ENCODE results near the gene HMGCS1.
"Not testable (repeated sequence)": the region's sequence is repeated elsewhere in the genome, so short reads cannot be mapped to it uniquely, and the experiment has no call there.

HMGCS1 gene

DNA sequence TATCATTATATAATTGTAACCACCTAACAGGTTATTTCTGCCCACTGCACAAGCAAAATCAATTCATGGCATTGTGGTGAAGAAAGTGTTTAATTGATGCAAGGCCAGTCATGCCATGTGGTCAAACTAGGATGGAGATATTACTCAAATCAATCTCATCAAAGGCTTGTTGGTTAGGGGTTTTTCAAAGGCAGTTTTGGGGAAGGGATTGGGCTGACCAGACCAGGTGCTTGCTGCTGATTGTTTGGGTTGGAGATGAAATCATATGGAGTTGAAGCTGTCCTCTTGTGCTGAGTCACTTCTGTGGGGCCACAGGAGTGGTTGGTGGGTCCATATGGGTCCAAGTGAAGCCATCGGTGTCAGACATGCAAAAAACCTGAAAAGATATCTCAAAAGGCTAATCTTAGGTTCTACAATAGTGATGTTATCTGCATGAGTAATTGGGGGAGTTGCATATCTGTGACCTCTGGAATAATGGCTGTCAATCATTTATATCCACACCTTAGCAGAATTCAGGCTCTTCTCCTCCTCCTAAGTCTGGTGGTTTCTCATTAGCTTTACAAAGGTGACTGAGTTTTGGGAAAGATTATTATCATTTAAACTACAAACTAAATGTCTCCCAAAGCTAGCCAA, 44.9 kb downstream of the HMGCS1 start:
- H3K4me3 ChIP-seq (replicated peaks; ENCODE audit: low read depth, low read length), result no peak overlapping the region
- no peak for DNase-seq (ENCODE audit: low read depth)
- TF ChIP-seq, protein P1, sequence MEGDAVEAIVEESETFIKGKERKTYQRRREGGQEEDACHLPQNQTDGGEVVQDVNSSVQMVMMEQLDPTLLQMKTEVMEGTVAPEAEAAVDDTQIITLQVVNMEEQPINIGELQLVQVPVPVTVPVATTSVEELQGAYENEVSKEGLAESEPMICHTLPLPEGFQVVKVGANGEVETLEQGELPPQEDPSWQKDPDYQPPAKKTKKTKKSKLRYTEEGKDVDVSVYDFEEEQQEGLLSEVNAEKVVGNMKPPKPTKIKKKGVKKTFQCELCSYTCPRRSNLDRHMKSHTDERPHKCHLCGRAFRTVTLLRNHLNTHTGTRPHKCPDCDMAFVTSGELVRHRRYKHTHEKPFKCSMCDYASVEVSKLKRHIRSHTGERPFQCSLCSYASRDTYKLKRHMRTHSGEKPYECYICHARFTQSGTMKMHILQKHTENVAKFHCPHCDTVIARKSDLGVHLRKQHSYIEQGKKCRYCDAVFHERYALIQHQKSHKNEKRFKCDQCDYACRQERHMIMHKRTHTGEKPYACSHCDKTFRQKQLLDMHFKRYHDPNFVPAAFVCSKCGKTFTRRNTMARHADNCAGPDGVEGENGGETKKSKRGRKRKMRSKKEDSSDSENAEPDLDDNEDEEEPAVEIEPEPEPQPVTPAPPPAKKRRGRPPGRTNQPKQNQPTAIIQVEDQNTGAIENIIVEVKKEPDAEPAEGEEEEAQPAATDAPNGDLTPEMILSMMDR (IDR thresholded peaks at IDR 0.05; ENCODE audit: low read length, missing control alignments), result no peak

- not testable (repeated sequence) for DNase-seq (ENCODE audit: low read depth); H3K4me3 ChIP-seq (replicated peaks; ENCODE audit: low read depth, low read length)
These were observed 50.9 kb downstream of the HMGCS1 start for GRCh38 chr5:43262269-43262668.

- TF ChIP-seq, protein P1 (IDR thresholded peaks at IDR 0.05; ENCODE audit: low read length, missing control alignments), result no peak
- no peak for DNase-seq (ENCODE audit: low read depth)
- H3K4me3 ChIP-seq (replicated peaks; ENCODE audit: low read depth, low read length), result no peak overlapping the region
These were observed 55.1 kb downstream of the HMGCS1 start for GRCh38 chr5:43258116-43258515.

DNA sequence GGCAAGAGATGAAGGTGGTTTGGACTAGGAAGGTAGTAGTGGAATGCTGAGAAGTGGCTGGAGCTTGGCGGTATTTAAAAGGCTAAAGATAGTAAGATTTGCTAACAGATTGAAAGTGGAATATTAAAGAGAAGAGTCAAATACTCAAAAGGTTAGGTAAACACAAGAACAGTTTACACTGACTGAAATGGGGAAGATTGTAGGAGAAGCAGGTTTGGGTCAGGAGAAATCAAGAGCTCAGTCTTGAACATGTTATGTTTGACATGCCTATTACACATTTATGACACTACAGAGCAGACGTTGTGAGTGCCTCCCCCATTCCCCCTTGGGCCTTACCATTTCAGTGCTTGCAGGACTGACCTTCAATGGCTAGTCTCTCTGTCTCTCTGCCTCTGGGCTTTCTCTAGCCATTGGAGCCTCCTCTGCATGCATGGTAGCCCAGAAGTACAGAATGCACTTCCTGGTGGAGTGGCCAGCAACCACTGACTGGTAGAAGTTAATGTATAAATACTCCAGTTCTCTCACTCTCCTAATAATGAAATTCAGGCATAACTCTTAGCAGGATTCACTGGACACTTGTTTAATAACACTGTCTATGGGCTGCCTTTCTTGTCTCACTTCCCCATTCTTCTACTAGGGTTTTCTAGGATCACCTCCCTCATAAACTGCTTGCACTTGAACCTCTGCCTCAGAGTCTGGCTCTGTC, 56.8 kb downstream of the HMGCS1 start:
- no peak for DNase-seq (ENCODE audit: low read depth)
- TF ChIP-seq, protein P1 (IDR thresholded peaks at IDR 0.05; ENCODE audit: low read length, missing control alignments), result no peak
- H3K4me3 ChIP-seq (replicated peaks; ENCODE audit: low read depth, low read length), result no peak overlapping the region

GRCh38 chr5:43255704-43256103, 57.5 kb downstream of the HMGCS1 start:
- DNase-seq (ENCODE audit: low read depth), result no peak
- TF ChIP-seq, protein P1 (IDR thresholded peaks at IDR 0.05; ENCODE audit: low read length, missing control alignments), result no peak
- H3K4me3 ChIP-seq (replicated peaks; ENCODE audit: low read depth, low read length), result no peak overlapping the region

DNA sequence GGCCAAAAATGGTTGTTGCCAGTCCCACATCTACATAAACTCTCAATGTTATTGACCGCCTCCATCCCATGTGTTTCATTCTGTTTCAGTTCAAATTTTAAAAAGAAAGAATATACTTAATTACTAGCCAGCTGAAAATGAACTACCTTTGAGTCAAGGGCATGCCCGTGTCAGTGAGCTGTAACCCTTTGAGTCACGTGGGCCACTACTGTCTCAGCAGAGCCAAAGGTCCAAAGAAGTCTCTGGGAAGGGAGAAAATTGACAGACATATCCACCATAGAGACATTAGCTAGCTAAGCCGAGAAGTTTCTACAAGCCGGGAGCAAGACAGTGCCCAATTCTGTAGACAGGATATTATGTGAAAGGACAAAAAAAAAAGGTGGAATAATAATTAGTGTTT, 61.5 kb downstream of the HMGCS1 start:
- no peak overlapping the region for H3K4me3 ChIP-seq (replicated peaks; ENCODE audit: low read depth, low read length)
- TF ChIP-seq, protein P1 (IDR thresholded peaks at IDR 0.05; ENCODE audit: low read length, missing control alignments), result no peak
- no peak for DNase-seq (ENCODE audit: low read depth)

DNA sequence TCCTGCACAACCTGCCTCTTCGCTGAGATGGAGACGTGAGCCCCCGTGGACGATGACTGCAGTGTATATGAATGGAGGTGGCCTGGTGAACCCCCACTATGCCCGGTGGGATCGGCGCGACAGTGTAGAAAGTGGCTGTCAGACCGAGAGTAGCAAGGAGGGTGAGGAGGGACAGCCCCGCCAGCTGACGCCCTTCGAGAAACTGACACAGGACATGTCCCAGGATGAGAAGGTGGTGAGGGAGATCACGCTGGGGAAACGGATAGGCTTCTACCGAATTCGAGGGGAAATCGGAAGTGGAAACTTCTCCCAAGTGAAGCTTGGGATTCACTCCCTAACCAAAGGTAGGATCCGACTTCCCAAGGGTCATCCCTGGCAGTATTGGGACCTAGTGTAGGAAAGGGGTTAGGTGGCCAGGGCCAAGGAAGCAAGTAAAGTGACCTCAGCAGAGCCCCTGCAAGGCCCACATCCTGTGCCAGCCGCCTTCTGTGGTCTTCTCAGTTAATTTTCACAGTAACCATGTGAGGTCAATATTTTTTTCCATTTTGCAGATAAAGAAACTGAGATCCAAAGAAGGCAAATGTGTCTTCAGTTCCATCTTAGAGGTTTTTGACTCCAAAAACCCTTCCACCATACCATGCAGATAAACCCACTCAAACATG, 67.4 kb downstream of the HMGCS1 start:
- no peak overlapping the region for H3K4me3 ChIP-seq (replicated peaks; ENCODE audit: low read depth, low read length)
- TF ChIP-seq, protein P1 (IDR thresholded peaks at IDR 0.05; ENCODE audit: low read length, missing control alignments), result no peak
- DNase-seq (ENCODE audit: low read depth), result no peak

Measured in fibroblast of pulmonary artery (primary cell).